ENCODE measurements around the gene PKDREJ. TPM values are rescaled to one million over a fixed set of nuclear protein-coding genes. Genes with fewer than 3 reads are reported as not detected.

Gene PKDREJ
- total RNA-seq, 4 donors from 2014 or later: 0.13 to 1.3 (median 0.35) TPM; not detected in 1

GRCh38 chr22:46237453-46238124, 25.6 kb downstream of the PKDREJ start:
- DNase-seq: no peak

GRCh38 chr22:46234969-46235368, 28.2 kb downstream of the PKDREJ start:
- no peaks in the 10 kb centered on the region for H3K27me3 ChIP-seq
- TF ChIP-seq CTCF (IDR thresholded peaks at IDR 0.05): no peak
- TF ChIP-seq POLR2A (IDR thresholded peaks at IDR 0.05): no peak
- no peak overlapping the region for H3K4me3 ChIP-seq
- H3K4me1 ChIP-seq: peaks cover 0 to 9% (median 5%) of the 10 kb centered on the region in 4 donors
- peaks cover 0 to 81% (median 0%) of the 10 kb centered on the region in 3 donors for H3K36me3 ChIP-seq
- H3K27ac ChIP-seq: no peak overlapping the region
- DNase-seq: no peak
- H3K9me3 ChIP-seq: no peaks in the 10 kb centered on the region

More at GRCh38 chr22:46237453-46238124, 25.6 kb downstream of the PKDREJ start:
- H3K9me3 ChIP-seq: no peaks in the 10 kb centered on the region
- peaks cover 0 to 62% (median 0%) of the 10 kb centered on the region in 3 donors for H3K36me3 ChIP-seq
- peak overlapping the region in 1 of 4 donors; percentile 45 for H3K27ac ChIP-seq
- H3K4me1 ChIP-seq: peaks cover 6 to 15% (median 13%) of the 10 kb centered on the region in 4 donors
- H3K27me3 ChIP-seq: no peaks in the 10 kb centered on the region
- TF ChIP-seq CTCF (IDR thresholded peaks at IDR 0.05) (no peak), POLR2A (IDR thresholded peaks at IDR 0.05) (no peak)
- H3K4me3 ChIP-seq: no peak overlapping the region

GRCh38 chr22:46233231-46233630, 29.9 kb downstream of the PKDREJ start:
- Histone ChIP-seq H3K36me3 (peaks cover 0 to 68% (median 0%) of the 10 kb centered on the region in 3 donors), H3K4me1 (no peaks in the 10 kb centered on the region), H3K9me3 (no peaks in the 10 kb centered on the region), H3K4me3 (no peak overlapping the region), H3K27me3 (no peaks in the 10 kb centered on the region), H3K27ac (no peak overlapping the region)
- DNase-seq: no peak
- TF ChIP-seq CTCF (IDR thresholded peaks at IDR 0.05) (no peak), POLR2A (IDR thresholded peaks at IDR 0.05) (no peak)

- DNase-seq: no peak
- no peaks in the 10 kb centered on the region for H3K4me1 ChIP-seq
These were observed 32.8 kb downstream of the PKDREJ start for GRCh38 chr22:46230262-46230901.

GRCh38 chr22:46229701-46230100, 33.4 kb downstream of the PKDREJ start:
- no peak for TF ChIP-seq CTCF (IDR thresholded peaks at IDR 0.05)
- no peak for TF ChIP-seq POLR2A (IDR thresholded peaks at IDR 0.05)
- H3K9me3 ChIP-seq: no peaks in the 10 kb centered on the region
- no peak for DNase-seq
- no peak overlapping the region for H3K27ac ChIP-seq
- H3K36me3 ChIP-seq: peaks cover 0 to 61% (median 0%) of the 10 kb centered on the region in 3 donors
- H3K4me3 ChIP-seq: no peak overlapping the region
- H3K27me3 ChIP-seq: no peaks in the 10 kb centered on the region
- H3K4me1 ChIP-seq: no peaks in the 10 kb centered on the region

More at GRCh38 chr22:46230262-46230901, 32.8 kb downstream of the PKDREJ start:
- Histone ChIP-seq H3K27me3 (no peaks in the 10 kb centered on the region), H3K4me3 (no peak overlapping the region), H3K27ac (no peak overlapping the region), H3K9me3 (no peaks in the 10 kb centered on the region), H3K36me3 (peaks cover 0 to 58% (median 0%) of the 10 kb centered on the region in 3 donors)
- no peak for TF ChIP-seq CTCF (IDR thresholded peaks at IDR 0.05)
- no peak for TF ChIP-seq POLR2A (IDR thresholded peaks at IDR 0.05)
